DOHH2 (cell line): Measurements from ENCODE around the gene SIRT1.
"Not testable (repeated sequence)": the region's sequence is repeated elsewhere in the genome, so short reads cannot be mapped to it uniquely, and the experiment has no call there.

Source experiments
- CTCF ChIP-seq: fragments of 200-600 bp; sonication (generic); IDR thresholded peaks from one replicate; pipeline ENCODE4 v1.5.1; 2014; ENCODE audit warnings: antibody characterized with exemption, mild to moderate bottlenecking, low read depth, low read length; ENCODE audit not compliant: poor library complexity, severe bottlenecking
- EZH2phosphoT487 ChIP-seq: fragments of 200-600 bp; sonication (generic); IDR thresholded peaks from 2 replicates; pipeline ENCODE4 v1.6.1; 2017; ENCODE audit warnings: borderline replicate concordance, mild to moderate bottlenecking, antibody characterized with exemption, low read length, moderate library complexity, mixed read lengths

- TF ChIP-seq CTCF, EZH2phosphoT487: not testable (repeated sequence)
Measured at GRCh38 chr10:67966035-67966434, 81.6 kb downstream of the SIRT1 start.
